ENCODE results near the gene GORASP2. TPM values are rescaled to one million over a fixed set of nuclear protein-coding genes. Genes with fewer than 3 reads are reported as not detected.
A peak's percentile ranks its signal among the peaks of the same experiment; 100 is the strongest.

Gene GORASP2
- total and polyA plus RNA-seq, 10 donors, result 17.3 to 57.5 (median 50.6) TPM

DNA sequence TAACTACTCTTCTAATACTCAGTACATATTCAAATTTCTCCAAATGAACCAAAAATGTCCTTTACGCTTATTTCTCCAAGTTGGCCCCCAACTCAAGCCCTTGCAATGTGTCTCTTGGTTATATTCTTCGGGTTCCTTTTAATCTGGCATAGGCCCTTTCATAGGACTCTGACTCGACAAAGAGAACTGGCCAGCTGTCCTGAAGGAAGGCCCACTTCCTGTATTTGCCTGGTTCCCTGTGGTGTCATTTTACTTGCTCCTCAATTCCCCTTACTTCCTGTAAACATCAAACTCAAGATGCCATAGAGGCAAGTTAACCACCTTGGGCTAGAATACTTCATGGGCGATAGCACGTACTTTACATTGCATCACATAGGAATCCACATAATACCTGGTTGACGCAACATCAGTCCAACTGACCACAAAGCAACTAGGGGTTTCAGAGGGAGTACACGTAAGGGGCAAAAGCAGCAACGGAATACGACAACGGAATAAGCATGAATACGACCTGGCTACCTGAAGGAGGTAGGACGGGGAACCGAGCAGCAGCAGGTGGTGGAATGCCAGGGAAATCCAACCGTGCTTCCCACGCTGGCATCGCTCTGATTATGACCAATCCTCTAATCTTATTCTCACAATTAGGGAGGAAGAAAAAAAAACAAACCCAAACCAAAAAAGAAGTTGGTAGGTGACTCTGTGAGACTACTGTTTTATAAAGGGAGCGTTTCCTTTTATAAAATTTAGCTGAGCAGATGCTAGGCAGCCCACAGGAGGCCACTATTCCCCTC is 823 bp upstream of the GORASP2 start:
- H3K27ac ChIP-seq, result peak overlapping the region; percentile 66 to 98 (median 94)
- peaks cover 0 to 15% (median 13%) of the 10 kb centered on the region in 8 donors for H3K9me3 ChIP-seq
- intact Hi-C loops (cut with DNase I; ENCODE audit: low total_unique reads), result no loop called here
- 56 to 73% (median 68%) methylated on average over 17 of the region's 17 CpGs for WGBS, 5 donors
- TF ChIP-seq POLR2AphosphoS5 (IDR thresholded peaks at IDR 0.05) (no peak), POLR2A (IDR thresholded peaks at IDR 0.05) (no peak)
- TF ChIP-seq, protein P1, sequence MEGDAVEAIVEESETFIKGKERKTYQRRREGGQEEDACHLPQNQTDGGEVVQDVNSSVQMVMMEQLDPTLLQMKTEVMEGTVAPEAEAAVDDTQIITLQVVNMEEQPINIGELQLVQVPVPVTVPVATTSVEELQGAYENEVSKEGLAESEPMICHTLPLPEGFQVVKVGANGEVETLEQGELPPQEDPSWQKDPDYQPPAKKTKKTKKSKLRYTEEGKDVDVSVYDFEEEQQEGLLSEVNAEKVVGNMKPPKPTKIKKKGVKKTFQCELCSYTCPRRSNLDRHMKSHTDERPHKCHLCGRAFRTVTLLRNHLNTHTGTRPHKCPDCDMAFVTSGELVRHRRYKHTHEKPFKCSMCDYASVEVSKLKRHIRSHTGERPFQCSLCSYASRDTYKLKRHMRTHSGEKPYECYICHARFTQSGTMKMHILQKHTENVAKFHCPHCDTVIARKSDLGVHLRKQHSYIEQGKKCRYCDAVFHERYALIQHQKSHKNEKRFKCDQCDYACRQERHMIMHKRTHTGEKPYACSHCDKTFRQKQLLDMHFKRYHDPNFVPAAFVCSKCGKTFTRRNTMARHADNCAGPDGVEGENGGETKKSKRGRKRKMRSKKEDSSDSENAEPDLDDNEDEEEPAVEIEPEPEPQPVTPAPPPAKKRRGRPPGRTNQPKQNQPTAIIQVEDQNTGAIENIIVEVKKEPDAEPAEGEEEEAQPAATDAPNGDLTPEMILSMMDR (IDR thresholded peaks at IDR 0.05 in 8 of 11, conservative IDR thresholded peaks at IDR 0.05 in 3 of 11), result no peak
- H3K27me3 ChIP-seq (replicated peaks in 1 of 7), result no peaks in the 10 kb centered on the region
- peak; percentile 79 for DNase-seq
- peak overlapping the region in 6 of 8 donors; percentile 87 to 99 (median 96) for H3K4me3 ChIP-seq
- H3K4me1 ChIP-seq, result peaks cover 19 to 42% (median 37%) of the 10 kb centered on the region in 6 donors
- H3K36me3 ChIP-seq, result no peaks in the 10 kb centered on the region

DNA sequence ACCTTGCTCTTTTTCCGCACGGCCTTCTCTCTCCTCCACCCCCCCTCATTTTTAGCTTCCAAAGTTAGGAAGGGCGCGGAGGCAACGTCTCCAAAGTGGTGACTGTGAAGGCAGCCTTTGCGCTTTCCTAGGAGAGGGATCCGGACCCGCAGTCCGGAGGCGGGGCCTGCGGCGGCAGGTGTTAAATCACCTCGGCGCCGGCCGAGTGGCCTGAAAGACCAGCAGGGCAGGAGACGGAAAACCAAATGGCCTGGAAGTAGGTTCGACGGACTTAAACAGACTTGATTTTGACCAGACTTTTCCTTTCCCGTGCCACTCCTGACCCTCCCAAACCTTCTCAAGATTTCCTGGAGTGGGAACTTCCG is 615 bp downstream of the GORASP2 start:
- Histone ChIP-seq H3K4me3 (peak overlapping the region; percentile 67 to 99 (median 94)), H3K27me3 (replicated peaks in 1 of 7) (no peaks in the 10 kb centered on the region), H3K9me3 (peaks cover 0 to under 1% (median 0%) of the 10 kb centered on the region in 8 donors), H3K36me3 (peaks cover 0 to 8% (median 0%) of the 10 kb centered on the region in 6 donors), H3K4me1 (peaks cover 23 to 55% (median 38%) of the 10 kb centered on the region in 6 donors), H3K27ac (peak overlapping the region; percentile 83 to 98 (median 94))
- WGBS, 5 donors, result 0 to 1% (median 1%) methylated on average over 19 to 21 of the region's 21 CpGs
- intact Hi-C loops (cut with DNase I; ENCODE audit: low total_unique reads), result no loop called here
- TF ChIP-seq POLR2AphosphoS5 (IDR thresholded peaks at IDR 0.05), result no peak
- TF ChIP-seq, protein P1 (IDR thresholded peaks at IDR 0.05 in 8 of 11, conservative IDR thresholded peaks at IDR 0.05 in 3 of 11), result no peak
- no peak for TF ChIP-seq POLR2A (IDR thresholded peaks at IDR 0.05)
- DNase-seq, result peak; percentile 93

DNA sequence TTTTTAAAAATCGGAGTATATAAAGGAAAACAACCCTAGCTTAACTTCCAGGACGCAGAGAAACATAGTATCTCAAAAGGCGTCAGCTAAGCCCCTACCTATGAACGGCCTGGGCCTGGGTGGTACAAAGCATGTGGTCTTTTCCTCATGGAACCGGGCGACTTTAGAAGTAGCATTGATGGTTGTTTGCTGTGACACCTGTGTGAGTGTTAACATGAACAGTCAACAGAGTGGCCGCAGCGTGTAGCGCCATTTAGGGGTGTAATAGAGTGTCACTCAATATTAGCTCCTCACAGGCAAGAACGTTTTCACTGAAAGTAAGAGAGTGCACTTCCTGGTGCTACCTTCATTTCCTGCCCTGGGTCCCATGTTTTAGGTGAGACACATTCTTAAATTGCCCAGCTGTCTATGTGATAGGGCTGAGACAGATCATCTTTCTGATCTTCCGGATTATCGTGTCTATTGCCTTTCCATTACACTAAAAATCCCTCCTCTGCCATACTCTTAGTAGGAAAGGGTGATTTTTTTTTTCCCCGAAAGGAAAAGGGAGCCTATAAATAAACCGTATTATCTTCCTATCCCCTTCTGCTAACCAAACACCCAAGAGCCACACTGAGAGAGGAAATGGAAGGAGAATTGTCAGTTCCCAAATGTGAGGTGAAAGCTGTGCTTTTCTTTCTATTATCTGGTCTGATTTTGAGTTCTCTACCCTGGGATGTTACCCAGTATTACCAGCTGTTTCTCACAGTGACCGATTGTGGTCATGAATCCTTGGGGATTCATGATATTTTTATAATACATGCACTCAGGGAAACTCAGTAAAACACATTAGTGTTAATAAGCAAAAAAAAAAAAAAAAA is 1.3 kb downstream of the GORASP2 start:
- Histone ChIP-seq H3K4me3 (peak overlapping the region; percentile 67 to 99 (median 94)), H3K27ac (peak overlapping the region in 7 of 8 donors; percentile 91 to 98 (median 95)), H3K27me3 (replicated peaks in 1 of 7) (no peaks in the 10 kb centered on the region), H3K9me3 (no peaks in the 10 kb centered on the region), H3K36me3 (peaks cover 0 to 15% (median 0%) of the 10 kb centered on the region in 6 donors), H3K4me1 (peaks cover 23 to 61% (median 38%) of the 10 kb centered on the region in 6 donors)
- WGBS, 5 donors, result 7 to 11% (median 9%) methylated on average over 15 of the region's 15 CpGs
- intact Hi-C loops (cut with DNase I; ENCODE audit: low total_unique reads), result no loop called here
- peak; percentile 83 for DNase-seq
- TF ChIP-seq POLR2AphosphoS5 (IDR thresholded peaks at IDR 0.05) (no peak), POLR2A (IDR thresholded peaks at IDR 0.05) (no peak)
- TF ChIP-seq, protein P1 (IDR thresholded peaks at IDR 0.05 in 8 of 11, conservative IDR thresholded peaks at IDR 0.05 in 3 of 11), result no peak

DNA sequence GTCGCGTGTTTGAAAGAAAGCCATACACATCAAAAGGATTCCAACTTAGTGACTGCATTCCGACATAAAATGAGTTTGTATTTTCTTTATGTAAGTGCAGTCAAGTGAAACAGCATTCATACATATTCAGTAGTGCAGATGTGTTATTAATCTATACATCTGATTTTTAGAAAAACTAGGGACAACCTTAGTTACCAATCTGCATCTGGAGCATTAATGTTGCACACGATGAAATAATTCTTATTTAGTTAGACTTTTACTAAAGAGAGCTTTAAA is 1.9 kb downstream of the GORASP2 start:
- Histone ChIP-seq H3K27ac (no peak overlapping the region), H3K36me3 (peaks cover 0 to 21% (median 0%) of the 10 kb centered on the region in 6 donors), H3K4me3 (peak overlapping the region in 3 of 8 donors; percentile 87 to 97 (median 94)), H3K27me3 (replicated peaks in 1 of 7) (no peaks in the 10 kb centered on the region), H3K4me1 (peaks cover 23 to 66% (median 38%) of the 10 kb centered on the region in 6 donors), H3K9me3 (no peaks in the 10 kb centered on the region)
- DNase-seq, result no peak
- intact Hi-C loops (cut with DNase I; ENCODE audit: low total_unique reads), result no loop called here
- TF ChIP-seq POLR2AphosphoS5 (IDR thresholded peaks at IDR 0.05), result no peak
- TF ChIP-seq, protein P1 (IDR thresholded peaks at IDR 0.05 in 8 of 11, conservative IDR thresholded peaks at IDR 0.05 in 3 of 11), result no peak
- no peak for TF ChIP-seq POLR2A (IDR thresholded peaks at IDR 0.05)
- WGBS, 5 donors, result 74 to 81% (median 78%) methylated on average over 4 of the region's 4 CpGs
